PC-9 (cell line): ENCODE results near the gene SLC35B2. TPM values are rescaled to one million over a fixed set of nuclear protein-coding genes. Genes with fewer than 3 reads are reported as not detected.
"Not testable (repeated sequence)": the region's sequence is repeated elsewhere in the genome, so short reads cannot be mapped to it uniquely, and the experiment has no call there.

Experiments used
- BruUV-seq: library from RNA; stranded (reverse); fragments of 400-500 nt; replicated peaks from 2 replicates; lab custom pipeline; 2021; lab: Mats Ljungman, UMichigan
- CTCF ChIA-PET: fragments of 300-600 bp; sonication (Branson Sonifier 250); formaldehyde crosslinking; loops from one replicate; lab custom pipeline; 2022; ENCODE audit warnings: antibody characterized with exemption; lab: Charles Lee
- POLR2A ChIA-PET: fragments of 300-600 bp; sonication (Branson Sonifier 250); formaldehyde crosslinking; loops from one replicate; lab custom pipeline; 2022; ENCODE audit warnings: antibody characterized with exemption; ENCODE audit not compliant: unreplicated experiment; lab: Charles Lee
- DNase-seq, 2 experiments: peaks; one replicate each; pipeline versions ENCODE4 v3.0.0 to v3.0.0-alpha.2; 2015 to 2022; ENCODE audit warnings: mixed read lengths in 1 of 2
- H2AFZ ChIP-seq: fragments of 200-600 bp; sonication (generic); 2 replicates; pipeline ENCODE4 v1.8.1; 2017; ENCODE audit warnings: antibody characterized with exemption
- H3F3A ChIP-seq: fragments of 200-600 bp; sonication (generic); 2 replicates; pipeline ENCODE4 v1.8.1; 2017; ENCODE audit warnings: antibody characterized with exemption, mild to moderate bottlenecking, low read depth; ENCODE audit not compliant: insufficient read depth
- H3K27ac ChIP-seq: fragments of 200-600 bp; sonication (generic); 2 replicates; pipeline ENCODE4 v1.6.1; 2016; ENCODE audit warnings: mixed run types
- H3K27me3 ChIP-seq: fragments of 200-600 bp; sonication (generic); 2 replicates; pipeline ENCODE4 v1.6.1; 2016; ENCODE audit warnings: low read depth, mixed run types; ENCODE audit not compliant: insufficient read depth
- H3K36me3 ChIP-seq: fragments of 200-600 bp; sonication (generic); 2 replicates; pipeline ENCODE4 v1.6.1; 2016; ENCODE audit warnings: low read depth, mixed run types
- H3K4me1 ChIP-seq: fragments of 200-600 bp; sonication (generic); replicated peaks from 2 replicates; pipeline ENCODE4 v1.6.1; 2016; ENCODE audit warnings: mixed run types; ENCODE audit not compliant: insufficient read depth
- H3K4me2 ChIP-seq: fragments of 200-600 bp; sonication (generic); 2 replicates; pipeline ENCODE4 v1.6.1; 2017; ENCODE audit warnings: mixed run types
- H3K4me3 ChIP-seq: fragments of 200-600 bp; sonication (generic); 2 replicates; pipeline ENCODE4 v1.6.1; 2016; ENCODE audit warnings: mixed run types
- H3K79me2 ChIP-seq: fragments of 200-600 bp; sonication (generic); 2 replicates; pipeline ENCODE4 v1.6.1; 2017; ENCODE audit warnings: low read depth, mixed run types
- H3K9me2 ChIP-seq: fragments of 200-600 bp; sonication (generic); 2 replicates; pipeline ENCODE4 v1.8.1; 2017; ENCODE audit warnings: mild to moderate bottlenecking; ENCODE audit not compliant: insufficient read depth
- H3K9me3 ChIP-seq: fragments of 200-600 bp; sonication (generic); 2 replicates; pipeline ENCODE4 v1.8.1; 2016; ENCODE audit warnings: low read depth; ENCODE audit not compliant: insufficient read depth
- H4K20me1 ChIP-seq: fragments of 200-600 bp; sonication (generic); 2 replicates; pipeline ENCODE4 v1.8.1; 2017; ENCODE audit not compliant: insufficient read depth
- CTCF ChIP-seq: fragments of 200-600 bp; sonication (generic); conservative IDR thresholded peaks from 2 replicates; pipeline ENCODE4 v1.6.1; 2017; ENCODE audit warnings: mixed run types, antibody characterized with exemption, mild to moderate bottlenecking, moderate library complexity
- EZH2 ChIP-seq: fragments of 200-600 bp; sonication (generic); IDR thresholded peaks from 2 replicates; pipeline ENCODE4 v1.8.0; 2017; ENCODE audit warnings: antibody characterized with exemption, low read depth
- intact Hi-C: fragments of 100-400 bp; cut with micrococcal nuclease; formaldehyde crosslinking; loops from one replicate; pipeline ENCODE4 v1.10.0; 2022; ENCODE audit not compliant: unreplicated experiment
- total RNA-seq: library from RNA; stranded (reverse); gene quantifications from 2 replicates; pipeline ENCODE4 v1.2.3, GENCODE V29; 2021

SLC35B2 gene
- total RNA-seq, 1 experiment from 2014 or later: 59.7 TPM

- Histone ChIP-seq H3K27ac (no peak overlapping the region), H4K20me1 (no peaks in the 10 kb centered on the region), H3K9me3 (no peaks in the 10 kb centered on the region), H2AFZ (no peak overlapping the region), H3F3A (peaks cover 18% of the 10 kb centered on the region), H3K4me1 (peaks cover 17% of the 10 kb centered on the region), H3K36me3 (no peaks in the 10 kb centered on the region), H3K9me2 (no peaks in the 10 kb centered on the region), H3K27me3 (no peaks in the 10 kb centered on the region), H3K4me3 (no peak overlapping the region), H3K4me2 (no peak overlapping the region), H3K79me2 (no peaks in the 10 kb centered on the region)
- no TSS peak for BruUV-seq
- peak in 1 of 2 experiments; percentile 1 for DNase-seq
- ChIA-PET CTCF (no interaction called here), POLR2A (no interaction called here)
- TF ChIP-seq CTCF (no peak), EZH2 (no peak)
- intact Hi-C loops: no loop called here
Observed at GRCh38 chr6:44232676-44233566, 24.4 kb downstream of the SLC35B2 start.

- intact Hi-C loops, H3K27ac ChIP-seq, POLR2A ChIA-PET, CTCF ChIA-PET, H3K4me3 ChIP-seq, BruUV-seq, H4K20me1 ChIP-seq, H3F3A ChIP-seq, H3K27me3 ChIP-seq, H3K9me3 ChIP-seq, H2AFZ ChIP-seq, H3K4me1 ChIP-seq, H3K36me3 ChIP-seq, H3K4me2 ChIP-seq, H3K79me2 ChIP-seq, H3K9me2 ChIP-seq: not testable (repeated sequence)
- peak in 1 of 2 experiments; percentile 5 for DNase-seq
Observed at GRCh38 chr6:44231426-44231825, 25.9 kb downstream of the SLC35B2 start.

GRCh38 chr6:44230034-44230675 lies 27.2 kb downstream of the SLC35B2 start:
- TF ChIP-seq EZH2 (no peak), CTCF (no peak)
- POLR2A ChIA-PET: interaction anchor here (0.6 kb wide), 1 partner anchor 166 kb away, joined by 6 read pairs; no protein-coding TSS in a partner anchor
- Histone ChIP-seq H3K79me2 (peaks cover 4% of the 10 kb centered on the region), H3K4me1 (no peaks in the 10 kb centered on the region), H3K36me3 (no peaks in the 10 kb centered on the region), H3K4me2 (no peak overlapping the region), H3K4me3 (no peak overlapping the region), H3F3A (0 out of 2 replicates have a peak, but pooled peaks cover 4% of the 10 kb centered on the region), H3K9me3 (no peaks in the 10 kb centered on the region), H3K27ac (no peak overlapping the region), H3K27me3 (no peaks in the 10 kb centered on the region), H3K9me2 (no peaks in the 10 kb centered on the region), H4K20me1 (peaks cover 1% of the 10 kb centered on the region; the same call in 1 of the 2 replicates), H2AFZ (no peak overlapping the region)
- intact Hi-C loops: no loop called here
- no TSS peak for BruUV-seq
- DNase-seq: no peak
- CTCF ChIA-PET: interaction anchor here (0.5 kb wide), 1 partner anchor 766 kb away, joined by 3 read pairs; no protein-coding TSS in a partner anchor
